HepG2 (cell line): ENCODE measurements around the gene SPHK1. TPM values are rescaled to one million over a fixed set of nuclear protein-coding genes. Genes with fewer than 3 reads are reported as not detected.

Experiments
- ATF7-NPFF ChIP-seq: sonication (generic); formaldehyde crosslinking; IDR thresholded peaks from 2 replicates; pipeline ENCODE4 v1.8.1; 2023; ENCODE audit warnings: mild to moderate bottlenecking, low read depth, missing genetic modification reagents, moderate library complexity
- GABPA ChIP-seq, 2 experiments: IDR thresholded peaks; 2 replicates each; pipeline ENCODE4 v1.6.1; 2011 to 2016; ENCODE audit warnings: low read depth in 2 of 2, low read length in 1 of 2, missing biosample characterization in 1 of 2, missing genetic modification characterization in 1 of 2
- GTF3A ChIP-seq: sonication (generic); formaldehyde crosslinking; conservative IDR thresholded peaks from 2 replicates; pipeline ENCODE4 v1.4.0; 2020; ENCODE audit warnings: mild to moderate bottlenecking, missing genetic modification reagents
- HCFC1 ChIP-seq: fragments of 150-350 bp; IDR thresholded peaks from 2 replicates; pipeline ENCODE4 v1.6.1; 2014; ENCODE audit warnings: low read depth, low read length
- HOXA9 ChIP-seq: sonication (generic); formaldehyde crosslinking; IDR thresholded peaks from 2 replicates; pipeline ENCODE4 v1.8.1; 2022; ENCODE audit warnings: missing genetic modification reagents, mild to moderate bottlenecking, moderate library complexity, borderline replicate concordance
- MAF1 ChIP-seq: sonication (generic); formaldehyde crosslinking; IDR thresholded peaks from 2 replicates; pipeline ENCODE4 v1.5.0; 2020; ENCODE audit warnings: missing genetic modification reagents, borderline replicate concordance
- PRPF4 ChIP-seq: fragments of 200-400 bp; formaldehyde crosslinking; IDR thresholded peaks from 2 replicates; pipeline ENCODE4 v1.6.1; 2016; ENCODE audit warnings: low read length, low read depth; ENCODE audit not compliant: poor library complexity, severe bottlenecking
- RFXANK ChIP-seq: IDR thresholded peaks from 2 replicates; pipeline ENCODE4 v1.6.1; 2016
- ZIK1 ChIP-seq: sonication (generic); formaldehyde crosslinking; IDR thresholded peaks from 2 replicates; pipeline ENCODE4 v1.5.0; 2020; ENCODE audit warnings: mild to moderate bottlenecking, low read depth, missing genetic modification reagents, borderline replicate concordance
- ZNF589 ChIP-seq: sonication (generic); formaldehyde crosslinking; conservative IDR thresholded peaks from 2 replicates; pipeline ENCODE4 v1.8.0; 2022; ENCODE audit warnings: mild to moderate bottlenecking, moderate library complexity, missing genetic modification reagents
- ZNF678 ChIP-seq: sonication (generic); formaldehyde crosslinking; IDR thresholded peaks from 2 replicates; pipeline ENCODE4 v1.4.0; 2020; ENCODE audit warnings: mild to moderate bottlenecking, missing genetic modification reagents
- ZNF746 ChIP-seq: sonication (generic); formaldehyde crosslinking; IDR thresholded peaks from 2 replicates; pipeline ENCODE4 v1.8.0; 2022; ENCODE audit warnings: mild to moderate bottlenecking, missing genetic modification reagents
- ZNF782 ChIP-seq: sonication (generic); formaldehyde crosslinking; IDR thresholded peaks from 2 replicates; pipeline ENCODE4 v1.4.0; 2020; ENCODE audit warnings: missing genetic modification reagents, mild to moderate bottlenecking, borderline replicate concordance
- ZNF816 ChIP-seq: sonication (generic); formaldehyde crosslinking; IDR thresholded peaks from 2 replicates; pipeline ENCODE4 v1.8.0; 2022; ENCODE audit warnings: missing genetic modification reagents, mild to moderate bottlenecking, borderline replicate concordance
- ZNF891 ChIP-seq: sonication (generic); formaldehyde crosslinking; IDR thresholded peaks from 2 replicates; pipeline ENCODE4 v1.5.0; 2020; ENCODE audit warnings: mild to moderate bottlenecking, missing genetic modification reagents
- polyA plus RNA-seq, 8 experiments: library from polyadenylated mRNA; depleted of rRNA in 3 of 8; stranded (reverse) in 7 of 8; unstranded in 1 of 8; fragments of >200 nt; fragmentation: Illumina TruSeq in 4 of 8; extraction: Trizol in 4 of 8; gene quantifications; 2 replicates each; pipeline versions ENCODE4 v1.2.1 to v1.2.3, GENCODE V29; 2011 to 2016; ENCODE audit warnings: low read depth in 4 of 8, missing spikeins in 1 of 8, mixed read lengths in 1 of 8; ENCODE audit not compliant: insufficient read depth in 1 of 8
- total RNA-seq, 5 experiments: library from RNA; depleted of rRNA; stranded (reverse); fragments of >200 nt; fragmentation: Illumina TruSeq; extraction: Trizol; gene quantifications; 2 replicates each; pipeline ENCODE4 v1.2.3, GENCODE V29; 2016; ENCODE audit warnings: low read depth in 1 of 5
- TF ChIP-seq, protein P1 (sequence below): sonication (generic); formaldehyde crosslinking; IDR thresholded peaks from 2 replicates; pipeline ENCODE4 v1.5.0; 2020; ENCODE audit warnings: mild to moderate bottlenecking, missing genetic modification reagents
- TF ChIP-seq, protein P2 (sequence below): sonication (generic); formaldehyde crosslinking; IDR thresholded peaks from 2 replicates; pipeline ENCODE4 v1.4.0; 2020; ENCODE audit warnings: missing genetic modification reagents
- TF ChIP-seq, protein P3 (sequence below): IDR thresholded peaks from 2 replicates; pipeline ENCODE4 v1.6.1; 2016; ENCODE audit warnings: low read depth, borderline replicate concordance
- TF ChIP-seq, protein P4 (sequence below): sonication (generic); formaldehyde crosslinking; IDR thresholded peaks from 2 replicates; pipeline ENCODE4 v1.8.0; 2022; ENCODE audit warnings: mild to moderate bottlenecking, missing genetic modification reagents, moderate library complexity
- TF ChIP-seq, protein P5 (sequence below): sonication (generic); formaldehyde crosslinking; IDR thresholded peaks from 2 replicates; pipeline ENCODE4 v1.4.0; 2020; ENCODE audit warnings: missing genetic modification reagents

The SPHK1 gene
- total and polyA plus RNA-seq, 2 of the 13 experiments (the other 11 are each of a cell fraction or from before 2014, with no cell fraction given): 129 to 160 TPM

DNA sequence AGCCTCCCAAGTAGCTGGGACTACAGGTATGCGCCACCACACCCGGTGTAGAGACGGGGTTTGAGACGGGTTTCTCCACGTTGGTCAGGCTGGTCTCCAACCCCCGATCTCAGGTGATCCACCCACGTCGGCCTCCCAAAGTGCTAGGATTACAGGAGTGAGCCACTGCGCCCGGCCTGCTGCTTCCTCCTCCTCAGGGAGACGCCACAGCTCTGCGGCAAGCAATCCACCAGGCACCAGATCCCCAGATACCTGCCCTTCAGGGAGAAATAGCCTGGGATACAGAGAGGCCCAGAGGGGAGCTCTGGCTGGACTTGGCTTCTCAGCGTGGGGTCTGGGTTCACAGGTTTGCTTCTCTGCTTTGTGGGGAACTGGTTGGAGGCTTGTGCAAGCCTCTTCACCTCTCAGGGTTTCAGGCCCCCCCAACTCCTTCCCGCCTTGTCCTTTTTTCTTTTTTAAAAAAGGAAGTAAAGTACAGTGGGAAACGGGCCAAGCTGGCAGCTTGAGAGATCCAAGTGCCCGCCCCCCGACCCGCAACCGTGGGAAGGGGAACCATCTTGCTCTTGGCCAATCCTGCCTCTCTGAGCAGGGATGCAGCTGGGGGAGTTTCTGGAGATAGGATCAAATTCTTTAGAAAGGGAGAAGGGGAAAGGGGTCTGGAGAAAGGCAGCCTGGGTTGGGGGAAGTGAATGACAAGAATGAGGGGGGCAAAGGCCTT lies 2.6 kb upstream of the SPHK1 start (continued):
- TF ChIP-seq, protein P1, sequence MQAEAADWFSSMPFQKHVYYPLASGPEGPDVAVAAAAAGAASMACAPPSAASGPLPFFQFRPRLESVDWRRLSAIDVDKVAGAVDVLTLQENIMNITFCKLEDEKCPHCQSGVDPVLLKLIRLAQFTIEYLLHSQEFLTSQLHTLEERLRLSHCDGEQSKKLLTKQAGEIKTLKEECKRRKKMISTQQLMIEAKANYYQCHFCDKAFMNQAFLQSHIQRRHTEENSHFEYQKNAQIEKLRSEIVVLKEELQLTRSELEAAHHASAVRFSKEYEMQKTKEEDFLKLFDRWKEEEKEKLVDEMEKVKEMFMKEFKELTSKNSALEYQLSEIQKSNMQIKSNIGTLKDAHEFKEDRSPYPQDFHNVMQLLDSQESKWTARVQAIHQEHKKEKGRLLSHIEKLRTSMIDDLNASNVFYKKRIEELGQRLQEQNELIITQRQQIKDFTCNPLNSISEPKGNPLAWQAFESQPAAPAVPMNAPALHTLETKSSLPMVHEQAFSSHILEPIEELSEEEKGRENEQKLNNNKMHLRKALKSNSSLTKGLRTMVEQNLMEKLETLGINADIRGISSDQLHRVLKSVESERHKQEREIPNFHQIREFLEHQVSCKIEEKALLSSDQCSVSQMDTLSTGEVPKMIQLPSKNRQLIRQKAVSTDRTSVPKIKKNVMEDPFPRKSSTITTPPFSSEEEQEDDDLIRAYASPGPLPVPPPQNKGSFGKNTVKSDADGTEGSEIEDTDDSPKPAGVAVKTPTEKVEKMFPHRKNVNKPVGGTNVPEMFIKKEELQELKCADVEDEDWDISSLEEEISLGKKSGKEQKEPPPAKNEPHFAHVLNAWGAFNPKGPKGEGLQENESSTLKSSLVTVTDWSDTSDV (CRISPR knock-in tag): peak; percentile 36; the same call in 1 of the 2 replicates
- TF ChIP-seq, protein P2, sequence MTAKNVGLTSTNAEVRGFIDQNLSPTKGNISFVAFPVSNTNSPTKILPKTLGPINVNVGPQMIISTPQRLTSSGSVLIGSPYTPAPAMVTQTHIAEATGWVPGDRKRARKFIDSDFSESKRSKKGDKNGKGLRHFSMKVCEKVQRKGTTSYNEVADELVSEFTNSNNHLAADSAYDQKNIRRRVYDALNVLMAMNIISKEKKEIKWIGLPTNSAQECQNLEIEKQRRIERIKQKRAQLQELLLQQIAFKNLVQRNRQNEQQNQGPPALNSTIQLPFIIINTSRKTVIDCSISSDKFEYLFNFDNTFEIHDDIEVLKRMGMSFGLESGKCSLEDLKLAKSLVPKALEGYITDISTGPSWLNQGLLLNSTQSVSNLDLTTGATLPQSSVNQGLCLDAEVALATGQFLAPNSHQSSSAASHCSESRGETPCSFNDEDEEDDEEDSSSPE (CRISPR knock-in tag): no peak
- peak; percentile 19; the same call in 1 of the 2 replicates for TF ChIP-seq GTF3A (CRISPR knock-in tag)
- no peak for TF ChIP-seq MAF1 (CRISPR knock-in tag)
- no peak for TF ChIP-seq ZIK1
- peak; percentile 57 for TF ChIP-seq PRPF4
- TF ChIP-seq ATF7-NPFF: peak; percentile 57; the same call in 1 of the 2 replicates
- no peak for TF ChIP-seq RFXANK (CRISPR knock-in tag)
- 0 out of 2 replicates have a peak, but pooled peaks have one; percentile 54 for TF ChIP-seq ZNF678 (CRISPR knock-in tag)
- TF ChIP-seq, protein P3, sequence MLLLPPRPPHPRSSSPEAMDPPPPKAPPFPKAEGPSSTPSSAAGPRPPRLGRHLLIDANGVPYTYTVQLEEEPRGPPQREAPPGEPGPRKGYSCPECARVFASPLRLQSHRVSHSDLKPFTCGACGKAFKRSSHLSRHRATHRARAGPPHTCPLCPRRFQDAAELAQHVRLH (CRISPR knock-in tag): peak; percentile 43; the same call in 1 of the 2 replicates
- TF ChIP-seq GABPA (IDR thresholded peaks at IDR 0.05; ENCODE audit: low read depth, low read length): no peak
- peak; percentile 22; the same call in 1 of the 2 replicates for TF ChIP-seq GABPA (CRISPR knock-in tag; IDR thresholded peaks at IDR 0.05; ENCODE audit: low read depth)
- TF ChIP-seq HCFC1: no peak
- TF ChIP-seq, protein P4, sequence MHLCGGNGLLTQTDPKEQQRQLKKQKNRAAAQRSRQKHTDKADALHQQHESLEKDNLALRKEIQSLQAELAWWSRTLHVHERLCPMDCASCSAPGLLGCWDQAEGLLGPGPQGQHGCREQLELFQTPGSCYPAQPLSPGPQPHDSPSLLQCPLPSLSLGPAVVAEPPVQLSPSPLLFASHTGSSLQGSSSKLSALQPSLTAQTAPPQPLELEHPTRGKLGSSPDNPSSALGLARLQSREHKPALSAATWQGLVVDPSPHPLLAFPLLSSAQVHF (CRISPR knock-in tag): 0 out of 2 replicates have a peak, but pooled peaks have one; percentile 24
- TF ChIP-seq ZNF746 (CRISPR knock-in tag): no peak
- 0 out of 2 replicates have a peak, but pooled peaks have one; percentile 20 for TF ChIP-seq ZNF891 (CRISPR knock-in tag)
- TF ChIP-seq, protein P5, sequence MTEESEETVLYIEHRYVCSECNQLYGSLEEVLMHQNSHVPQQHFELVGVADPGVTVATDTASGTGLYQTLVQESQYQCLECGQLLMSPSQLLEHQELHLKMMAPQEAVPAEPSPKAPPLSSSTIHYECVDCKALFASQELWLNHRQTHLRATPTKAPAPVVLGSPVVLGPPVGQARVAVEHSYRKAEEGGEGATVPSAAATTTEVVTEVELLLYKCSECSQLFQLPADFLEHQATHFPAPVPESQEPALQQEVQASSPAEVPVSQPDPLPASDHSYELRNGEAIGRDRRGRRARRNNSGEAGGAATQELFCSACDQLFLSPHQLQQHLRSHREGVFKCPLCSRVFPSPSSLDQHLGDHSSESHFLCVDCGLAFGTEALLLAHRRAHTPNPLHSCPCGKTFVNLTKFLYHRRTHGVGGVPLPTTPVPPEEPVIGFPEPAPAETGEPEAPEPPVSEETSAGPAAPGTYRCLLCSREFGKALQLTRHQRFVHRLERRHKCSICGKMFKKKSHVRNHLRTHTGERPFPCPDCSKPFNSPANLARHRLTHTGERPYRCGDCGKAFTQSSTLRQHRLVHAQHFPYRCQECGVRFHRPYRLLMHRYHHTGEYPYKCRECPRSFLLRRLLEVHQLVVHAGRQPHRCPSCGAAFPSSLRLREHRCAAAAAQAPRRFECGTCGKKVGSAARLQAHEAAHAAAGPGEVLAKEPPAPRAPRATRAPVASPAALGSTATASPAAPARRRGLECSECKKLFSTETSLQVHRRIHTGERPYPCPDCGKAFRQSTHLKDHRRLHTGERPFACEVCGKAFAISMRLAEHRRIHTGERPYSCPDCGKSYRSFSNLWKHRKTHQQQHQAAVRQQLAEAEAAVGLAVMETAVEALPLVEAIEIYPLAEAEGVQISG (CRISPR knock-in tag): no peak
- TF ChIP-seq HOXA9: peak; percentile 57; the same call in 1 of the 2 replicates
- TF ChIP-seq ZNF589 (CRISPR knock-in tag): peak; percentile 14; the same call in 1 of the 2 replicates
- TF ChIP-seq ZNF782 (CRISPR knock-in tag): 0 out of 2 replicates have a peak, but pooled peaks have one; percentile 20
- TF ChIP-seq ZNF816 (CRISPR knock-in tag): peak; percentile 13; the same call in 1 of the 2 replicates
